IPS DF 4.7 (cell line): ENCODE measurements around the gene HYAL1.
"Not testable (repeated sequence)": the region's sequence is repeated elsewhere in the genome, so short reads cannot be mapped to it uniquely, and the experiment has no call there.

Source experiments
- DNase-seq: peaks from one replicate; pipeline ENCODE4 v3.0.0-alpha.2; 2013; ENCODE audit warnings: low spot score; ENCODE audit errors: extremely low read depth

HYAL1 gene

DNA sequence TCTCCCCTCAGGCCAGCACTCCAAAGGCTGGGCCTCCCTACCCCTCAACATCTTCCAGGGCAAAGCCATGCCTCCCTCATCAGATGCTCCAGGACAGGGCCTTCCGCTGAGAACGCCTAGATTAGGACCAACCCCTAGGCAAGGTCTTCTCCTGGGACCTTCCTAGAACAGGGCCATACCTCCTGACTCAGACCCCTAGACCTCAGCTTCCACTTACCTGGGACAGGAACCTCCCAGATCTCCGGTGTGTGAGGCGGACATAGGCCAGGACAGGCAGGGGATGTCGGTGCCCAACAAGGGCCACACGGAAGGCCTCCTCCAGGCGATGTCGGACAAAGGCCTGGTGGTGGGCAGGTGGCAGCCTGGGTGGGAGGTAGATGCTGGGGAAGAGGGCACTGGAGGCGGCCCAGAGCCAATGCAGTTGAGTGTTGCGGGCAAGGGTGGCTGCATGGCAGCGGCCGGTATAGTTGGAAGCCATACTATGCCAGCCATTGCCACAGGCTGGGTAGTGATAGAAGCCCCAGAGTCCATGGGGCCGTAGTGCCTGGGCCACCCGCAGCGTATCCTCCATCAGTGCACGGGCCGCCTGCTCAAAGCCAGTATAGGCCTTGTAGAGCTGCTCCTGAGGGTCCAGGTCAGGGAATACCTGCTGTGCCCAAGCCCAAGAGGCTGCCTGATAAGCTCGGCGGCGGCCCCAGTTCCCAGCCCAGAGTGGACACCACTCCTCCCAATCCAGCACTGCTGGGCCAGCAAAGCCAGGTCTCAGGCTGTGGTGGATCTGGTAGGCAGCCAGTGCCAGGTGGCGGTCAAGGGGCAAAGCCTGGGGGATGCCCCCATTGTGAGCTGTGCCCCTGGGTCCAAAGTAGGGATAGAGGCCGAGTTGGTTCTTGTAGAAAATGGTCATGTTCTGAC lies 8.6 kb downstream of the HYAL1 start:
- no peak for DNase-seq

DNA sequence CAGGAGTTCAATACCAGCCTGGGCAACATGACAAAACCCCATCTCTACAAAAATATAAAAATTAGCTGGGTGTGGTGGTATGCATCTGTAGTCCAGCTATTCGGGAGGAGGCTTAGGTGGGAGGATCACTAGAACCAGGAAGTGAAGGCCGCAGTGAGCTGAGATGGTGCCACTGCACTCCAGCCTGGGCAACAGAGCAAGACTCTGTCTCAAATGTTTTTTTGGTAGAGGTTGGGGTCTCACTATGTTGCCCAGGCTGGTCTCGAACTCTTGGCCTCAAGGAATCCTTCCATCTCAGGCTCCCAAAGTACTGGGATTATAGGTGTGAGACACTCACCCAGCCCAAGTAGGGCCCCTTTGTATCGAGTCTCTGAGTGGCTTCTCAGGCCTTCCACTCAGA lies 9.3 kb downstream of the HYAL1 start:
- DNase-seq: no peak

DNA sequence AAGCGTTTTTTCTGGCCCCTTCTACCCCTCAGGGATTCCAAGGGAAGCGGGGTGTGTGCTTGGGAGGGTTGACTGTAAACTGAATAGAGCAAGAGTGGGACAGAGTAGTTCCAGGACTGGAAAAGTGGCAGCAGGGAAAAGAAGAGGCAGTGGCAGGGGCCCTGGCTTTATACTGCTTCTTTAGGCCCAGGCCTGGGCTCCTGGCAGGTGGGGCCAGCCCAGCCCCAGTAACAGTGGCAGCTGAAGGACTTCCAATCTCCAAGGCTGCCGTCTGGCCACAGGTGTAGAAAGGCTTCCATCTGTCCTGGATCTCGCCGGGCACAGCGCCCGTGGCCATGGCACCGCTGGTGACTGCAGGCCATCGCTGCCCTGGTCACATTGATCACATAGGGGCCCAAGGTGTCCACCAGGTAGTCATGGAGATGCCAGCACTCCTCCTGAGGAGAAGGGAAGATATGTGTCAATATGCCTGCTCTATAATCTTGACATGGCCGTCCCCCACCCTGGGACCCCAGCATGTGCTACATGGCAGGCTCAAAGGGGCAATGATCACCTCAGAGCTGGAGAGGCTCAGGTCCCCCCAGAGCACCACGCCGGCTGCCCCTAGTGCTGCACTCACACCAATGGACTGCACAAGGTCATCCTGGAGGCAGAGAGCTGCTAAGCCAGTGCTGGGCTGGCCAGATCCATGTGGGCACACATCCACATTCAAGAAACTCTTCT lies 10.1 kb downstream of the HYAL1 start:
- no peak for DNase-seq

DNA sequence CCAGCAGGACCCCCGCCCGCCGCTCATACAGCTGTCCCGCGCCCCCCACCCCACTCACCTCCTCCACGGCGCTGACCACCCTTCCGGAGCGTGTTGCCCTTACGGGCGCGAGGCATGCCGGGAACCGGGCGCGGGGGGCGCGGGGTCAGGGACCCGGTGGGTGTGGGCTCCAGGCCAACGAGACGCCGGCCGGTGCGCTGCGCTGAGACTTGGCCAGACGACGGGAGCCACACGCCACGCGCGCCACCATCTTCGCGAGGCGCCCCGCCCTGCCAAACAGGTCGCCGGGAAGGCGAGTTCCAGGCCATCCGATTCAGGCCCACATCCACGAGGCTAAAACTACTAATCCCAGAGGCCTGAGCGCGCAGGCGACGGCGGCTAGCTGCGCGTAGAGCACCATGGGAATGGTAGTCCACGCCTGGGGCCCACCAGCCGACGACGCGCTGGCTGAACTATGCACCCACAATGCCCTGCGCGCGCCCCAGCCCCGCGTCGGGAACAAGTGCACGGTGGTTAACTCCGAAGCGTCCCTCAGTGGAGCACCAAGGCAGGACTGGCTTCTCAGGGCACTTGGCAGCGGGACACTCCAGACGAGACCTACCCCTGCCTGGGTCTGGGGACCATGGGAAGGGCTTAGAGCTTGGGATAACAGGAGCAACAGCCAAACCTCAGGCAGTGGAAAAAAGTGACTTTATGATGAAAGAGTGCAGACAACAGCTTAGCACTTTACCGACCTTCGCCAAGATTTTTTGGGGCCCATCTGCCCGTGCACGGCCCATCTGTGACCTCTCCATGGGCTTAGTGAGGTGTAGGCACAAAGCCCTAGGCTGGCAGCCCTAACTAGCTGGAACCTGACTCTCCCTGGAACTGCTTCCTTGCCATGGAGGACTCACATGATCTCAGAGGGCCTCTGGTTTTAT lies 11.0 kb downstream of the HYAL1 start, which contains the start of gene IFRD2:
Gene IFRD2 (minus strand): TSS at position 271 of the 920 bp plus-strand sequence. CDS start 155 bp downstream, at position 116.
- no peak for DNase-seq

DNA sequence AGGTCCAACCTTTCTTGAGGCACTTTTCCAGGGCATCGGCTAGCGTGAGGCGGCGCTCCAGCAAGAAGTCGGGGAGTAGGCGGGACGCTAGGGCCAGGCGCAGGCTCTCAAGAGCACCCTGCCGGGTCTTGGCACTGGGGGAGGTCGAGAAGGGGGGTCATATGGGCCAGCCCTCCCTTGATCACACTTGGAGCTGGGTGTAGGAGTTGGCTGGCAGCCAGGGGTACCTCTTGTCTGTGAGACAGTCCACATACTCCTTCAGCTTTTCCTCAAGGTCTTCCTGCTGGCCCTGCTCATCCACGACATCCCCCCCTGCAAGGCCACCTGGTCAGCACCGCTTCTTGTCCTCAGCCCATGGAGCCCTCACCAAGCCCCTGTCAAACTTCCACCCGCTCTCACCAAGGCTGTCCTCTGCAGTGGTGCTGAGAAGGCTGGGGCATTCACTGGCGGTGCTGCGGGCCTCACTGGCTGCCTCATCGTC lies 13.2 kb downstream of the HYAL1 start:
- DNase-seq: no peak

DNA sequence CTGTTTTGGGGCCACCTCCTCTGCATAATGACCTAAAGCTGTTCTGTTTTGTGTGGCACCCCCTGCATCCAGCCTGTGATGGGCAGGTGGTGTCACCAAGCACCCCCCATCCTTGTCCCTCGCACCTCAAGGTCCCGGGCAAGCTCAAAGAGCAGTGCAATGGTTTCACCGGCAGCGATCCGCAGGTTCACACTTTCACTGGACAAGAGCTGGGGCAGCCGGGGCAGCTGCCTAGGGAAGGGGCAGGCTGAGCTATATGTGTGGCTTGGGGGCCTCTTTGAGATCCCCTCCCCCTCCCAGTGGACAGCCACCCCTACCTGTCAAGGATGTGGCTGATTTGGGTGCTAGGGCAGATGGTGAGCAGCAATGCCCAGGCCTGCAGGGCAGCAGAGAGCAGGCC lies 14.2 kb downstream of the HYAL1 start:
- no peak for DNase-seq

DNA sequence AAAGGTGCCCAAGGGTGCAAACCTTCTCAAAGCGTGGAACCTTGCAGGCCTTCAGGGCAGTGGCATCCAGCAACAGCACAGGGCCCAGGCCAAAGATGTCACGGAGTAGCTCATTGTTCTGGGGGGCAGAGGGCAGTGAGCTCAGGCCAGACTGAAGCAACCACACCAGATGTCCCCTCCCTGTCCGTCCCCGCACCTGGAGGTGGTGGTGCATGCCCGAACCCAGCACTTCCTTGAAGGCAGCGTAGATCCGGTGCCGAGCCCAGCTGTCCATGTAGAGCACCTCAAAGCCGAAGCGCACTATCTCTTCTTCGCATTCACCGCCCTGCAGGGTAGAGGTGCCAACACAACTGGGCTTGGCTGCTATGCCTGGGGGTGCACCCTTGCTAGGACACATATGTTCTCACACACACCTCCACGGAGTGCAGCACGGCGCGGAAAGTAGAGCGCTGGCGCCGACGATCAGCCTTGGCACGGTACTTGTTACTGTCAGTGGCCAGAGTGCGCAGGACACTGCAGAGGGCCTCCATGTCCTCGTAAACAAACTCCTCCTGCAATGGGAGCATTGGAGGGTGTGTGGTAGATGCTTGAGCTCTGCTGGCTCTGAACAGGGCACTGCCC lies 14.9 kb downstream of the HYAL1 start:
- DNase-seq: no peak

DNA sequence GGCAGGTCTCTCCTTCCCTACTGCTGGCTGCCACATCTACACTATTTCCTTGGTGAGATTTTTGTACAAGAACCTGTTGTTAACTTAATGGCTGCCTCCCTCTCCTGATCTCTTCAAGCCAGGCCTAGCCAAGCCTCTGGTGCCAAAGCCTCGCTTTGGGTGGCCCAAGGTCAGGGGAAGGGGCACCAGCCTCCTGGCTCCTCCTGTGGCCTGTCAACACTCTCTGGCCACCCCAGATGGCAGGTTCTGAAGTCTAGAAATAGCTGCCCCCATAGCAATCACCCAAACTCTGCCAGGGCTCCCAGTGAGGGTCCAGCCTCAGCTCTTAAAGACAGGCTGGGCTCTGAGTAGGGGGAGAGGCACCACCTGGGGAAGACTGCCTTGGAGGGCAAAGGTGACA lies 16.1 kb downstream of the HYAL1 start:
- DNase-seq: no peak

DNA sequence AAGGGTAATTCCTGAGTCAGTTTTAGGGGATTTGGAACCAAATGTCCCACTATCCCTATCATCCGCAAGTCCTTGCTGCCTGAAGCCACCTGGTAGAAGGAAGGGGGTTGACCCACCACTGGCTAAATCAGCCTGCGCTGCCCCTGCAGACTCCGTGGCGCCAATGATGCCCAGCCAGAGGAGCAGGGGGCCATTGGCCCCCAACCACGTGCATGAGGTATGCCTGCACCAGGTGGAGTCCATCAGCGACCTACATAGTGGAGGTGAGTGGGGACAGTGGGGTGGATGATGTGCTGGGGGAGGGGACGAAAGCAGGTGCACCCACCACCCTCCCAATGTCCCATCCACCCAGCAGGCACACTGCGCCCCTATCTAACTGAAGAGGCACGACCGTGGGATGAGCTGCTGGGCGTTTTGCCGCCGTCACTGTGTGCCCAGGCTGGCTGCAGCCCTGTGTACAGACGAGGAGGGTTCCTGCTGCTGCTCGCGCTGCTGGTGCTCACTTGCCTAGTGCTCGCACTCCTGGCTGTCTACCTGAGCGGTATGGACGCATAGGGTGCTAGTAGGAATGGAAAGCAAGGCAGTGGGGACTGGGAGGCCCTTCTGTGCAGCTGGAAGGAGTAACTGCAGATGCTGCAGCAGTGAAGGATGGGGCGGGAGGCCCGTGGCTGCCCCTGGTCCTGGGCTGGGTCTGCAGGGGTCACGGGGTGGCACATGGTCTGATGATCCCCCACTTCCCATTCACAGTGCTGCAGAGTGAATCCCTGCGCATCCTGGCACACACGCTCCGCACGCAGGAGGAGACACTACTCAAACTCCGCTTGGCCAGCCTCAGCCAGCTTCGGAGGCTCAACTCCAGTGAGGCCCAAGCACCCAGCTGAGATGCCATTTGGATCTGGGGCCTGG lies 16.8 kb downstream of the HYAL1 start:
- no peak for DNase-seq

DNA sequence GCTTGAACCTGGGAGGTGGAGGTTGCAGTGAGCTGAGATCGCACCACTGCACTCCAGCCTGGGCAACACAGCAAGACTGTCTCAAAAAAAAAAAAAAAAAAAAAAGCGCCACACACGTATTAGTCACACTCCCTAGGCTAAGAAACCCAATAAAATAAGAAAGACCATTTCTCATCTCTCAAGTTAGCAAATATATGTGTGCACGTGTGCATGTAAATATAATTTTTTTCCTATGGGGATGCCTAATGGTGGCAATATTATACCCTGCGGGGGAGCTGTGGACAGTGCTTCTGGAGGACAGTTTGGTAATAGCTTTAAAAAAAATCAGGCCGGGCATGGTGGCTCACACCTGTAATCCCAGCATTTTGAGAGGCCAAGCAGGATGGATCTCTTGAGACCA lies 19.3 kb downstream of the HYAL1 start:
- not testable (repeated sequence) for DNase-seq

DNA sequence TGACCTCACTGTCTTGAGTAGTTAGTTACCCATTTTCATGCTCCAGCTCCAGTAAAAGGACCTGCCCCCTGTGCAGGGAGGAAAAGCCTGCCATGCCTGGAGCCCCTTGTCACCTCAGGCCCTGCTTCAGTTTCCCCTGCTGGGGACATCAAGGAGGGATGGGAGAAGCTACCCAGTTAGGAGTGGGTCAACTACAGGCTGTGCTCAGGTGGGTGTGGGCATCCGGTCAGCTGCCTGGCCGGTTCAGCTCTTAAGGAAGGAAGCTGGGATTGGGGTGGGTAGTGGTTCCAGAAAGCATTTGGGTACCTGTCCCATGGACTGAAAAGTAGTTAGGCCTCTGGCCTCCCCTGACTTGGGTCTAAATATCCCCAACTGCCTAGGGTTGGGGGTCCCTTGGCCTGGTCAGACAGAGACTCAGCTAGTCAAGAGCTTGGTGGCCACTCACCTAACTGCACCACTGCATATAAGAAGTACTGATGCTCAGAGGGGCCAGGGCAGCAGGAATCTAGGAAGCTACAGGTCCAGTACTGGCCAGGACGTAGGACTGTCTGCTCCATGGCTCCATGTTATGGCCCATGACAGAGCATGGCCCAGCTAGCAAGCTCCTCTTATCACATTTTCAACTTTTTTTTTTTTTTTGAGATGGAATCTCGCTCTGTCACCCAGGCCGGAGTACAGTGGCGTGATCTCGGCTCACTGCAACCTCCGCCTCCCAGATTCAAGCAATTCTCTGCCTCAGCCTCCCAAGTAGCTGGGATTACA lies 23.9 kb downstream of the HYAL1 start:
- DNase-seq: no peak

DNA sequence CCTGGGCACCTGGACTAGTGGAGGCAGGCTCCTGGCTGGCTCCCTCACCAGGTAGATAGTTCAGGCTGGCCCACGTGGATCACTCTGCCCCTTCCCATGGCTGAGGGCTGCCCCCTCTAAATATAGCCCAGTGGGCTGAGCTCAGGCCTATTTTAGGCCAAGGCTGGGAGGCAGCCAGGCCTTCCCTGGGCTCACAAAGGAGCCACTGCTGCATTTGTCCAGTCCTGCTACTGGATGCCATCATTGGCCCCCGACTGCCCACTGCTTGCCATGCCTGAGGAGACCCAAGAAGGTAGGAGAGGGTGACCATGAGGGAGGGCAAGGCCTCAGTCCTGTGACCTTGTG lies 24.5 kb downstream of the HYAL1 start, which contains the start of gene LSMEM2:
Gene LSMEM2 (plus strand): TSS at position 208 of the 345 bp plus-strand sequence. CDS start 27 bp downstream, at position 235.
- no peak for DNase-seq

DNA sequence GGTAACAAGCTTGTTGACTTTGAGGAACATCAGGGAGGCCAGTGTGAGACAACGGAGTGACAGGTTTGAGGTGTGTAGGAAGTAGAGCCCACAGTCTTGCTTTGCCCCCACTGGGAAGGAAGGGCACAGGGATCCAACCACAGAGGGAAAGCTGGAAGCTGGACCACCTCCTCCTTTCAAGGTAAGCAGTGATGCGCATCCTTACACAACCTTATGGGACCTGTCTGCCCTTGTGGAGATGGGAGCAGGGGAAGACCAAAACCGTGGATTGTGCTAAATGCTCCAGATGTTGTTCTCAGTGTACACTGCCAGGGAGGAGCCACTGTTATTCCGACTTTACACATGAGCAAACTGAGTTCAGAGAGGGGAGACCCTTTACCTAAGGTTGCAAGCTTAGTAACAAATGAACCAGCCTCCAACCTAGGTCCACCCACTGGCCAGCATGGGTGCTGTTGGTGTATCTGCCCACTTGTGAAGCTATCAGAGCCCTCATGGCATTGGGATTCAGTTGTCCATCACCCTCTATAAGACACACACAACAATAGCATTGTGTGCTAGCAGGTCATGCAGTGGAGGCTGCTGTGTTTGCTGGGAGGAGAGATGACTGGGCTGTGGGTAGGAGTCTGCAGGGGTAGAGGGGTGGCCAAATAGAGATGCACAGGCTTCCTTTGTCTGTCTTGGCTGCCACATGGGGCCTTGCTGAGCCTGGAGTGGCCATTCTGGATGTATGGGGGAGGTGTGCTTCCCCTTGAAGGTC lies 25.1 kb downstream of the HYAL1 start:
- DNase-seq: no peak

DNA sequence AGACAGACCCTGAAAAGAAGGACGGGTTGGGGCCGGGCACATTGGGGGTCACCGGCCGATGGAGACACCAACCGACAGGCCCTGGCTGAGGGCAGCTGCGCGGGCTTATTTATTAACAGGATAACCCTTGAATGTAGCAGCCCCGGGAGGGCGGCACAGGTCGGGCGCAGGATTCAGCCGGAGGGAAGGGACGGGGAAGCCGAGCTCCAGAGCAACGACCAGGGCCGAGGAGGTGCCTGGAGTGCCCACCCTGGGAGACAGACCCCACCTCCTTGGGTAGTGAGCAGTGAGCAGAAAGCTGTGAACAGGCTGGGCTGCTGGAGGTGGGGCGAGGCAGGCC lies 26.6 kb downstream of the HYAL1 start:
- DNase-seq: no peak

DNA sequence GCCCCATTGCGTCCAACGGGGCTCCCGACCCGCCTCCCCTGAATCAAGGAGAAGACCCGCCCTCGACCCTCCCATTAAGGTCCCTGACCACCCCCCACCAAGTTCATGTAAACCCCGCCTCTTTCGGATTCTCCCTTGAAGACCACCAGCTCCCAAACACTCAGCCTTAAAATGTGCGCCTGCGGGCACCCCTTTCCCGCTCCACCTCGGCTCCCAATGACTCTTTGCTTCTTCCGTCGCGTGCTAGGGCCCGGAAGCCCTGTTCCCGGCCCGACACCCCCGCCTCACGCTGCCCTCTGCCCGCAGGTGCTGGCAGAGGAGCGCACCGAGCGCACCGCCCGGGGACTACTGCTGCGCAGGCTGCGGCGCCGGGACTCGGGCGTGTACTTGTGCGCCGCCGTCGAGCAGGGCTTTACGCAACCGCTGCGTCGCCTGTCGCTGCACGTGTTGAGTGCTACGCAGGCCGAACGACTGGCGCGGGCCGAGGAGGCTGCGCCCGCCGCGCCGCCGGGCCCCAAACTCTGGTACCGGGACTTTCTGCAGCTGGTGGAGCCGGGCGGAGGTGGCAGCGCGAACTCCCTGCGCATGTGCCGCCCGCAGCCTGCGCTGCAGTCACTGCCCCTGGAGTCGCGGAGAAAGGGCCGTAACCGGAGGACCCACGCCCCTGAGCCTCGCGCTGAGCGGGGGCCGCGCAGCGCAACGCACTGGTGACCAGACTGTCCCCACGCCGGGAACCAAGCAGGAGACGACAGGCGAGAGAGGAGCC lies 27.2 kb downstream of the HYAL1 start:
- no peak for DNase-seq

DNA sequence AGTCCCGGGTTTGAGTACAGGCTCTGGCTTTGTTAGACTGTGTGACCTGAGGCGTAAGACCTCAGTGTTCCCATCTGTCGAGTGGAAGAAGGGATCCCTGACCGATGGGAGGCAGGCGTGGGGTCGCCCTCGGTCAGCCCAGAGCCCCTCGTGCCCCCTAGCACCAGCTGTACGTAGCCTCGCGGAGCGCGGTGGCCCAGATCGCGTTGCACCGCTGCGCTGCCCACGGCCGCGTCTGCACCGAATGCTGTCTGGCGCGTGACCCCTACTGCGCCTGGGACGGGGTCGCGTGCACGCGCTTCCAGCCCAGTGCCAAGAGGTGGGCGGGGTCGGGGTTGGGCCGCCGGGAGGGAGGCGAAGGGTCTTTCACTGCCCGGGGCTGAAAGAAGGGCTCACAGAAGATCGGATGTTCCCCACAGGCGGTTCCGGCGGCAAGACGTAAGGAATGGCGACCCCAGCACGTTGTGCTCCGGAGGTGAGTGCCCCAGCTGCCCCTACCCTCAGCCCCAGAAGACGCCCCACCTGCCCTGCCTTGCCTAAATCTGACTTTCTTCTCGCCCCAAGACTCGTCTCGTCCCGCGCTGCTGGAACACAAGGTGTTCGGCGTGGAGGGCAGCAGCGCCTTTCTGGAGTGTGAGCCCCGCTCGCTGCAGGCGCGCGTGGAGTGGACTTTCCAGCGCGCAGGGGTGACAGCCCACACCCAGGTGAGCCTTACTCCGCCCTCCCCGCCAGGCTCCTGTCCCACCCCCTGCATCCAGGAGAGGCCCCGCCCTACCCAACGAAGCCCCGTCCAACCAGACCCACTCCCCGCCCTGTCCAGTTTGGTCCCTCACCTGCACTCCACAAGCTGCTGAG lies 28.0 kb downstream of the HYAL1 start:
- DNase-seq: no peak
